Type B pancreatic cell (in vitro differentiated cells): ENCODE data around the gene HELZ. TPM values are rescaled to one million over a fixed set of nuclear protein-coding genes. Genes with fewer than 3 reads are reported as not detected.
A peak's percentile ranks its signal among the peaks of the same experiment; 100 is the strongest.

ENCODE experiments used
- DNase-seq: peaks from one replicate; pipeline ENCODE4 v3.0.0; 2021; ENCODE audit warnings: mixed read lengths; ENCODE audit not compliant: unreplicated experiment; ENCODE audit errors: extremely low spot score
- H3K27ac Mint-ChIP-seq: 2 replicates; pipeline ENCODE4 v1.8.0; 2021; ENCODE audit warnings: mild to moderate bottlenecking, mixed read lengths
- H3K27me3 Mint-ChIP-seq: 2 replicates; pipeline ENCODE4 v1.8.0; 2021; ENCODE audit warnings: mixed read lengths
- H3K36me3 Mint-ChIP-seq: 2 replicates; pipeline ENCODE4 v1.8.0; 2021; ENCODE audit warnings: mixed read lengths
- H3K4me1 Mint-ChIP-seq: one replicate; pipeline ENCODE4 v1.8.0; 2021; ENCODE audit warnings: mixed read lengths; ENCODE audit not compliant: unreplicated experiment
- H3K4me3 Mint-ChIP-seq: 2 replicates; pipeline ENCODE4 v1.8.0; 2021; ENCODE audit warnings: mild to moderate bottlenecking, mixed read lengths
- H3K9me3 Mint-ChIP-seq: 2 replicates; pipeline ENCODE4 v1.8.0; 2021; ENCODE audit warnings: mixed read lengths
- CTCF ChIP-seq: fragments of 200-600 bp; sonication (generic); conservative IDR thresholded peaks from 2 replicates; pipeline ENCODE4 v1.5.0; 2021; ENCODE audit warnings: antibody characterized with exemption, mild to moderate bottlenecking
- total RNA-seq: library from RNA; stranded (reverse); gene quantifications from 2 replicates; pipeline ENCODE4 v1.2.1, GENCODE V29; 2021; ENCODE audit warnings: low replicate concordance

HELZ gene
- total RNA-seq, 1 donor from 2014 or later, result 55.1 TPM

DNA sequence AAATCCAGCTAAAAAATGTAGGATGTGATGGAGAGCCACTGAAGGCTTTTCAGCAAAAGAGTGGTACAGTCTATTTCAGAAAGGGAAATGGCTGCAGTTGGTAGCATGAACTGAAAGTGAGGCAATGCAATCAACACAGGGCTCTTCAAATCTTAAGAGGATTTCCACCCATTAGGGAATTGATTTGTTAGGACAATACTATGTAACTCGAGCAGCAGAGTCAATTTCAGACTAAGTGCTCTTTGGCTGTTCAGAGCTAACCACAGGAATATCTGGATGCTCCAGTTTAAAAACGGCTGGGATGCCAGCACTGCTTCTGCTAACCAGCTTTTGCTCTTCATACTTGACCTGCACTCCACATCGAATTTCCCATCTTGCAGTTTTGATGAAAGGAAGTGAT, 176.0 kb downstream of the HELZ start:
- H3K4me3 Mint-ChIP-seq, result no peak overlapping the region
- no peaks in the 10 kb centered on the region for H3K9me3 Mint-ChIP-seq
- TF ChIP-seq CTCF, result no peak
- peaks cover 7% of the 10 kb centered on the region for H3K4me1 Mint-ChIP-seq
- H3K27ac Mint-ChIP-seq, result no peak overlapping the region
- no peaks in the 10 kb centered on the region for H3K36me3 Mint-ChIP-seq
- no peaks in the 10 kb centered on the region for H3K27me3 Mint-ChIP-seq
- DNase-seq, result no peak

- DNase-seq, result no peak
- no peak overlapping the region for H3K27ac Mint-ChIP-seq
- H3K9me3 Mint-ChIP-seq, result peaks cover 4% of the 10 kb centered on the region
- no peaks in the 10 kb centered on the region for H3K27me3 Mint-ChIP-seq
- no peak overlapping the region for H3K4me3 Mint-ChIP-seq
- no peak for TF ChIP-seq CTCF
- peaks cover 3% of the 10 kb centered on the region for H3K4me1 Mint-ChIP-seq
- no peaks in the 10 kb centered on the region for H3K36me3 Mint-ChIP-seq
These were observed 177.2 kb downstream of the HELZ start for GRCh38 chr17:67067571-67068482.

DNA sequence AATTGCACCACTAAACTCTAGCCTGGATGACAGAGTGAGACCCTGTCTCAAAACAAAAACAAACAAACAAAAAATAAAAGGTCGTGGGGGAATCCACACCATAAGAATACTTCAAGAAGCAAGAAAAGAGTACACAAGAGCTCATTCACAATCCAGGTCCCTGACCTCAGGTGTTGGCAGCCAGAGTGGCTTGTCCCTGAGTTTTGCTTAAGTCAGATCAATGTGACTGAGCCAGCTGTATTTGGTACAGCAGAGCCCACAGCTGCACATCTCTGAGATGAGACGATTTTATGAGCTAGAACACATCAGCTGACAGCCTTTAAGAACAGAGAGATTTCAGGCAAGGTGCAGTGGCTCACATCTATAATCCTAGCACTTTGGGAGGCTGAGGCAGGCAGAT, 178.3 kb downstream of the HELZ start:
- Mint-ChIP-seq H3K4me1 (peaks cover 3% of the 10 kb centered on the region), H3K27me3 (no peaks in the 10 kb centered on the region), H3K9me3 (peaks cover 4% of the 10 kb centered on the region), H3K4me3 (no peak overlapping the region), H3K27ac (no peak overlapping the region), H3K36me3 (no peaks in the 10 kb centered on the region)
- no peak for TF ChIP-seq CTCF
- DNase-seq, result no peak

DNA sequence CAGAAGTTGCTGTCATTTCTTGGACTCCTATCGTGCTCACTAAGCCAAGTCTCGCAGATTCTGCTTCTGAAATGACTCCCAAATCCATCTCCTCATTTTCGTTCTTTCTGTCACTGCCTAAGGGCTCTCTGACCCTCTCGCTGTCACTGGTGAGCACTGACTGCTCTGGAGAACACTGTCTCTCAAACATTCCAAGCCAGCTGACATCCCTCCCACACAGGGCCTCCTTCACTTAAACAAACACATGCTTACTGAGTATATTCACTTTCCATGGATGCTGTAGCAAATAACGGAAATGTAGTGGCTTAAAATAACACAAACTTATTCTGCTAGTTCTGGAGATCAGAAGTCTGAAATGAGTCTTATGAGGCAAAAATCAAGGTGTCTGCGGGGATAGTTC, 181.9 kb downstream of the HELZ start:
- no peaks in the 10 kb centered on the region for H3K36me3 Mint-ChIP-seq
- no peaks in the 10 kb centered on the region for H3K4me1 Mint-ChIP-seq
- peaks cover 4% of the 10 kb centered on the region for H3K9me3 Mint-ChIP-seq
- no peaks in the 10 kb centered on the region for H3K27me3 Mint-ChIP-seq
- no peak for TF ChIP-seq CTCF
- peak overlapping the region; percentile 4 for H3K27ac Mint-ChIP-seq
- DNase-seq, result no peak
- H3K4me3 Mint-ChIP-seq, result no peak overlapping the region

DNA sequence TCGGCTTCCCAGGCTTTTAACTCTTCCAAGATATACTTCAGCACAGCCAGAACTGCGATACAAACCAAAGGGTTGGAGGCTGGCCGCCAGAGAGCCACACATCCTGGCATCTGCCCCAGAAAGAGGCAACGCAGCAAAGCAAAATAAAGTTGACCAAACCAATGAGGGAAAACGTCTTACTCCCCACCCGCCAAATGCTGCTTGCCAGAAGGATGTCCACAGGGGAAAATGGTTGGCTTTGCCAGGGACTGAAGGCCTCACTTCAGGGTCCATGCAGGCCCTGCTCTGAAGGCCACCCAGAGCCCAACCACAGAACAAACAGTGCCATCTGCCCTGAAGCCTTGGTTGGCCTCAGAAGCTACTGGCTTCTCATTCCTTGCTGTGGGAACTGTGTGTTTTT, 185.6 kb downstream of the HELZ start:
- no peaks in the 10 kb centered on the region for H3K36me3 Mint-ChIP-seq
- no peak overlapping the region for H3K27ac Mint-ChIP-seq
- DNase-seq, result peak; percentile 16
- H3K9me3 Mint-ChIP-seq, result peaks cover 4% of the 10 kb centered on the region
- TF ChIP-seq CTCF, result no peak
- H3K4me1 Mint-ChIP-seq, result no peaks in the 10 kb centered on the region
- H3K27me3 Mint-ChIP-seq, result no peaks in the 10 kb centered on the region
- no peak overlapping the region for H3K4me3 Mint-ChIP-seq
